GM18511 (cell line): ENCODE measurements around the gene SEMA3B.
"Not testable (repeated sequence)": the region's sequence is repeated elsewhere in the genome, so short reads cannot be mapped to it uniquely, and the experiment has no call there.

Source experiments
- ATAC-seq: cut with Tn5 transposase; IDR thresholded peaks from one replicate; pipeline ENCODE4 v1.9.1; 2021; ENCODE audit warnings: mild to moderate bottlenecking, moderate library complexity; ENCODE audit not compliant: unreplicated experiment

Gene SEMA3B

GRCh38 chr3:50271314-50271936 lies 2.5 kb downstream of the SEMA3B start:
- no peak for ATAC-seq

GRCh38 chr3:50272538-50272910 lies 3.6 kb downstream of the SEMA3B start:
- not testable (repeated sequence) for ATAC-seq

- peak; percentile 91 for ATAC-seq
These were observed 4.2 kb downstream of the SEMA3B start for GRCh38 chr3:50272911-50273688.

GRCh38 chr3:50273689-50274065 lies 4.7 kb downstream of the SEMA3B start:
- ATAC-seq: no peak

GRCh38 chr3:50274371-50275104 lies 5.6 kb downstream of the SEMA3B start:
- no peak for ATAC-seq

GRCh38 chr3:50275141-50275995 lies 6.4 kb downstream of the SEMA3B start:
- no peak for ATAC-seq

- no peak for ATAC-seq
These were observed 7.2 kb downstream of the SEMA3B start for GRCh38 chr3:50275996-50276761.

GRCh38 chr3:50276762-50277101 lies 7.8 kb downstream of the SEMA3B start:
- no peak for ATAC-seq

- ATAC-seq: no peak
These were observed 9.4 kb downstream of the SEMA3B start for GRCh38 chr3:50278123-50278879.

GRCh38 chr3:50278880-50279224 lies 9.9 kb downstream of the SEMA3B start, which contains the start of gene LSMEM2:
Gene LSMEM2 (plus strand): TSS chr3:50279087. CDS start chr3:50279114, 27 bp downstream.
- no peak for ATAC-seq

- no peak for ATAC-seq
These were observed 10.5 kb downstream of the SEMA3B start for GRCh38 chr3:50279255-50280016.

- ATAC-seq: not testable (repeated sequence)
These were observed 15.2 kb downstream of the SEMA3B start for GRCh38 chr3:50284121-50284520.

GRCh38 chr3:50286322-50287227 lies 17.6 kb downstream of the SEMA3B start:
- no peak for ATAC-seq

- no peak for ATAC-seq
These were observed 18.3 kb downstream of the SEMA3B start for GRCh38 chr3:50287262-50287661.

GRCh38 chr3:50288387-50289007 lies 19.6 kb downstream of the SEMA3B start:
- no peak for ATAC-seq

- no peak for ATAC-seq
These were observed 20.2 kb downstream of the SEMA3B start for GRCh38 chr3:50289130-50289529.

- ATAC-seq: no peak
These were observed 21.3 kb downstream of the SEMA3B start for GRCh38 chr3:50290161-50290641.
